Fibroblast of the conjunctiva (primary cell): ENCODE data around the gene KRTAP2-3.

Source experiments
- DNase-seq: peaks from one replicate; pipeline ENCODE4 v3.0.0-alpha.2; 2010; ENCODE audit warnings: low read depth

The KRTAP2-3 gene

DNA sequence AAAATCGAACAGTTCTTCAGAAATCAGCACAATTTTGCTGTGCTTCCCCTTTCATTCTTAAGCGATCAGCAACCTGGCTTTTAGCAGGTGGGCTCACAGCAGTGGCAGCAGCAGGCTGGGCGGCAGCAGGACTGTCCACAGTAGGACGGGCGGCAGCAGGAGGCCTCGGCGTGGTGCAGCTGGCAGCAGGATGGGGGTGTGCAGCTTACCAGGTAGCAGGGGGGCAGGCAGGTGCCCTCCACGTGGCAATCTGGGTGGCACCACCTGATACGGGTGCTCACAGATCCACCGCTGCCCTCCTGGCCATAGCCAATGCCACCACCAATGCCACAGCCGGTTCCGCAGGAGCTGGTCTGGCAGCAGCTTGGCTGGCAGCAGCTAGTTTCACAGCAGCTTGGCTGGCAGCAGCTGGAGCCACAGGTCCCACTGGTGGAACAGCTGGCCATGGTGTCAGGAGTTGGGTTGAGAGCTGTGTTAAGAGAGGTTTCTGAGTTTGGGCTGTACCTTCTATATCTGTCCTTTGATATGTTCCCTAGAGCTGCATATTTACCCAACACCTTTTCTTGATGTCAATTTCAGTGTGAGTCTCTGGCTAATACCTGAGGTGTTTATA, 30.2 kb downstream of the KRTAP2-3 start, which contains the start of gene KRTAP1-4:
Gene KRTAP1-4 (minus strand): TSS at position 563 of the 613 bp plus-strand sequence. CDS start 117 bp downstream, at position 446.
- no peak for DNase-seq

DNA sequence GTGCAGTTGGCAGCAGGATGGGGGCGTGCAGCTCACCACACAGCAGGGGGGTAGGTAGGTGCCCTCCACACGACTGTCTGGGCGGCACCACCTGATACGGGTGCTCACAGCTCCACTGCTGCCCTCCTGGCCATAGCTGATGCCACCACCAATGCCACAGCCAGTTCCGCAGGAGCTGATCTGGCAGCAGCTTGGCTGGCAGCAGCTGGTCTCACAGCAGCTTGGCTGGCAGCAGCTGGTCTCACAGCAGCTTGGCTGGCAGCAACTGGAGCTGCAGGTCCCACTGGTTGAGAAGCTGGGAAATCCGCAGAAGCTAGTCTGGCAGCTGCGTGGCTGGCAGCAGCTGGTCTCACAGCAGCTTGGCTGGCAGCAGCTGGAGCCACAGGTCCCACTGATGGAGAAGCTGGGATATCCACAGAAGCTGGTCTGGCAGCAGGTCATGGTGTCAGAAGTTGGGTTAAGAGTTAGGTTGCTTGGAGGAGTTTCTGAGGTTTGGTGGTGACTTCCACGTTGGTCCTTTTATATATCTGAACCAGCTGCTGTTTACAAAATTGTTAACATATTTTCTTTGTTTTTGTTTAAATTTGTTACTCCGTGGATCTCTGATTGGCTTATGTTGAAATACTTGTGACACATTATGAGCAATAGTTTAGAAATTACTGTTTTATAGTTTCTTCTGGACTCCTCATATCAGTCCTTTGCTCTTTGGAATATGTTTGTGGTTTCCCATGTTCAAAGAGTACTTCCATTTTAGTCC, 33.0 kb downstream of the KRTAP2-3 start, which contains the start of gene KRTAP1-5:
Gene KRTAP1-5 (minus strand): TSS at position 494 of the 757 bp plus-strand sequence. CDS start 53 bp downstream, at position 441.
- peak; percentile 32 for DNase-seq

DNA sequence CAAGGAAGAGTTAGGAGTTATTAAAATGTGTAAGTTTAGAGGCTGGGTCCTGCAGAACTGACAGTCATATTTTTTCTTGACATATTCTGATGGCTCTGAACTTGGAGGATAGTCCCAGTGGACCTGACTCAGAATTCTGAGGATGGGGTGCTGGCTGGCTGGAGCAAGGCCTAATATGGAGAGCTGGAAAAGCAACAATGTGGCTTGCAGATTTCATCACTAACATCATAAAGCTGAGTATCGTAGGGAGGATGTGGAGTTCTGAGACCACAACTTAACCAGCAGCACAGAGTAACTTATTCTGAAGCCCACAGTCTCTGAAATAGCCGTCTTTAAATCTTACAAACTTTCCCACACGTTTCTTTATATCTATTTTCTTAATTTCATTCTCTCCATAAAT, 35.2 kb downstream of the KRTAP2-3 start:
- no peak for DNase-seq

DNA sequence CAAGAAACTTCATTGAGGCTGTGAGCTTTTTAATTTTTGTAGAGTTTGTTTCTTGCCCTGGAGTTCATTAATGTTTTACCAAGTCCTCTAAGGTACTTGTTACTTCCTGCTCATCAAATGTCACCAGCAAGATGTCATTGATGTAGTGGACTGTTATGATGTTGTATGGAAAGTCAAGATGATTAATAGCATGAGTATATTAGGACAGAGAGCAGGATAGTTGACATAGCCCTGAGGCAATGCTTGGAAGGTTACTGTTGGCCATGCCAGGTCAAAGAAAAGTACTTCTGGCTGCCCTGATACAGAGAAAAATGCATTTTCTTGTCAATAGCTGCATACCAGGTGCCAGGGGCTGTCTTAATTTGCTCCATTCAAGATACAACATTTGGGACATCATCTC, 39.6 kb downstream of the KRTAP2-3 start:
- DNase-seq: no peak

DNA sequence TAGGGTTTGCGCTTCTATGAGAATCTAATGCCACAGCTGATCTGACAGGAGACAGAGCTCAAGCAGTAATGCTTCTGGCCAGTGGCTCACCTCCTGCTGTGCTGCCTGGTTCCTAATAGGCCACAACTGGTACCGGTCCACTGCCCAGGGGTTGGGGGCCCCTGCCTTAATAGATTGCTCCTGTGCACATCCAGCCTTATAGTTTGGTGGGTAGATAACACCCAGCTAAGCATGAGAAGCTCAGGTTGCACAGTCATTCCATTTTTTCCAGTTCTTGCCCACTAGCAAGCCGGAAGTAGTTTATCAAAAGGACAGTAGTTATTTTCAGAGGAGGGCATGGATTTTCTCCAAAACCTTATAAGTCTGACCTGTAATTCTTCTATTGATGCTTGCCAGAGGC, 40.5 kb downstream of the KRTAP2-3 start:
- no peak for DNase-seq

DNA sequence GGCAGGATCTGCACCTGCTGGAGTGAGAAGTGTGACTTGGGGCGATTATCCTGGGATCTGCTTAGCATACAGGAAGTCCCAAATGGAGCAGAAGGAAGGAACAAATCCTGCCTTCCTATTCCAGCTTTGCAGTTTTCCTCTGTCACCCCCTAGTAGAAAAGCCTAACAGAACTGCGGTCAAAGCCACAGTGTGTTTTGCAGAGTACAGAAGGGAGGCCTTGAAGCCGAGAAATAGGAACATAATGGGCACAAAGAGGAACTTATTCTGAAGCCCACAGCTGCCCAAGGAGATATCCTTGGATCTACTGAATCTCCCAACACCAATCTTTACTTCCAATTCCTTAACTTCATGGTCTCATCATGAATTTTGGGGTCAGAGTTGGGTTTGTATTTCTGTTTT, 41.4 kb downstream of the KRTAP2-3 start:
- DNase-seq: no peak

DNA sequence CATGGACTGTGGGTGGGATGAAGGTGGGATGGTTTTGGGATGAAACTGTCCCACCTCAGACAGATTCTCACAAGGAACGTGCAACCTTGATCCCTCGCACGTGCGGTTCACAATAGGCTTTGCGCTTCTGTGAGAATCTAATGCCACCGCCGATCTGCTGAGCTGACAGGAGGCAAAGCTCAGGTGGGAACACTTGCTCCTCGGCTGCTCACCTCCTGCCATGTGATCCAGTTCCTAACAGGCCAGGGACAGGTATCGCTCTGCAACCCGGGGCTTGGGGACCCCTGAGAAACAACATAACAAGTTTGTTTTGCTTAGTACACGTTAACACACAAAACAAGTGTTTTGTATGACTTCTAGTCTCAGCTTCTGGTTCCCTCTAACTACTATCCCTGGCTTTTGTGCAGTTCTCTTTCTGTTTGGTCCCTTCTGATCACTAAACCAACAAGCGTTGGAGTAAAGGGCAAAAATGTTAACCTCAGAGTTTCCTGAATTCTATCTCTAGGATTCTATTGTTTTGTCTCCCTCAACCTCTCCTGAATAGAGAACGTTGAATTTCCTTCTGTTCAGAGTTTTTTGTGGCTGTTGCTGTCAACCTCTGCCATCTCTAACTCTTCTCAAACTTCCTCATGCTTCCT, 43.2 kb downstream of the KRTAP2-3 start:
- DNase-seq: no peak

DNA sequence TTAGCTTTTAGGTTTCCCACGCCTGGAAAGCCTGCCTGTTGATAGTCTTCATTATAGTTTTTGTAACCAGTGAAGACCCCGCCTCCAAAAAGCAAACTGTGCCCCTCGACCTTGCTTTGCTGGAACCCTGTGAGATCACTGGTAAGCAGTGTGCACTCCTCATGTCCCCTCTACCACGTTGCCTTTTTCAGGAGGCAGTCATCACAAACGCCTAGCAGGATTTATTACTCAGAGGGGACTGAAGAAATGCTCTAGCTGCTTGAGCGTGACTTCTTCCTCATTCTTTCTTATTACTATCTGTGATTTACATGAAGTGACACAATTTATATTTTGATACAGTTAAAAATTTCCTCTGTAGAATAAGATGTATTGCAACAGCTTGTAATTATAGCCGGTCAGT, 44.5 kb downstream of the KRTAP2-3 start:
- DNase-seq: no peak

DNA sequence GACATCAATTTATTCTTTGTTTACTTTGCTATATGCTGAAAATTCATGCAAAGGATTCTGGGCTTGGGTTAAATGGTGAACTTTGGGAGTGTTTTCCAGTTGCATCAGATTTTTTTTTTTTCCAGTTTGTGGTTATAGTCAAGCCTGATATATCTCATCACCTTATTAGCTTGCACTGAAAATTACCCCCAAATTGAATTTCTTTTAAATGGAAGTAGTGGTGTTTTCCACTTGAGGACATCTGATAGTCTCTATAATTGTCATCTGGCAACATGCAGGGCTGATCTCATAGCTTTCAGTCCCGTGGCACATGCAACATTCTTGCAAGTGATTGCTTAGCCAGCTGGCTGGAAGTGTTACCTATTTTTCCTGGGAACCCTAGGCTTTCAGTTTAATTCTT, 46.3 kb downstream of the KRTAP2-3 start:
- peak; percentile 50 for DNase-seq

DNA sequence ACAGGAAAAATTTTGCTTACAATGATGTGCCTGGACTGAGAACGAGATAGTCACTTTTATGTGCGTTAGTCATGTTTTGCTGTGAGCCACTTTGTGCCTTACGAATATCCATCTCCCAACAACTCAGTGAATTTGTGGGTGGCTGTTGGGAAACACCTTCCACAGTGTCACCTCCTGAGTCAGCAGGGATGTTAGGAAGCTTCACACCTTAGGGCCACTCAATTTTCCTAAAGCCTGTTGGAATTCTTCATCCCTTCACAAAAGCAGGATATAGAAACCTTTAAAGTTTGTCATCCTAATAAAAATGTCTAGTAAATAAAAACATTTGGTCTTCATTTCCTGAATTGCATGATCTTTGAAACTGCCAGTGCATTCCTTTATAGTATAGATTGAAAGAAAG, 46.7 kb downstream of the KRTAP2-3 start:
- no peak for DNase-seq

DNA sequence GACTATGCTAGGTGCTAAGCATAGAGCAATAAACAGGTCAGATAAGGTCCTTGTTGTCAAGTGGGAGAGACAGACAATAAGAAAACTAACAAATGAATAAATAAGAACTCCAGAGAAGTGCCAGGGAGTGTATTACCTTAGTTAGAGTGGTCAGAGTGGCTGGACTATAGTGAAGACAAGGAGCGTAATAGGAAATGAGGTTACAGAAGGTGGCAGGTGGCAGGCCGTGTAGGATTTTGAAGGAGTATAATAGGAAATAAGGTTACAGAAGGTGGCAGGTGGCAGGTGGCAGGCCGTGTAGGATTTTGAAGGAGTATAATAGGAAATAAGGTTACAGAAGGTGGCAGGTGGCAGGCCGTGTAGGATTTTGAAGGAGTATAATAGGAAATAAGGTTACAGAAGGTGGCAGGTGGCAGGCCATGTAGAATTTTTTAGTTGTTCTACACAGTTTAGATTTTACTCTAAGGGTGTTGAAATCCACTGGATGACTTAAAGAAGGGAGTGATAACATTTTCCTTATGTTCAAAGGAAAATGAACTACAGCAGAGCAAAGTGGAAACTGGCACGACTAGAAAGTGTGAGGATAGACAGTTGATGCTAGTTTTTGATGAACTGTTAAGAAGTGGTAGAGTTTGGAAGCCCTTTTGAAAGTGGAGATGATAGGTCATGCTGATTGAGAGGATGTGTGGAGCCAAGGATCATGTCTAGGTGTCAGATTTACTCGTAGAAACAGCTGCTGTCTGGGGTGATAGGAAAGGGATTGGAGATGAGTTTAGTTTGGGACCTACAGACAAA, 47.4 kb downstream of the KRTAP2-3 start:
- no peak for DNase-seq

DNA sequence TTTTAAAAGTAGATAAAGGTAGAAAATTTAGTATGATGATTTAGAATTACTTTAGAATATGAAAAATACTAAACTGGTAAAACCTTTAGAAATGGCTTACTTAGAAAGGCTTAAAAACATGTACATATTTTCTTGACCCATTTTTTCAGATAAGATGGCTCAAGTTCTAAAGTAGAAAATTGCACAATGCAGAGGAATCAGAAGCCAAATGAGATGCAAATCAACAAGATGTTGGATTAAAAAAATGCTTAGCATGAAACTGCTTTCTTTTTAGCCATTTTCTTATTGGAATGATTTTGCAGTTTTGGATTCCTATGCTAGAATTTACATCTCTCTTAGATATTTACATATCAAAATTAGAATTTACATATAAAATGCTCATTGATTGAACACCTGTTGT, 49.5 kb downstream of the KRTAP2-3 start:
- DNase-seq: no peak

DNA sequence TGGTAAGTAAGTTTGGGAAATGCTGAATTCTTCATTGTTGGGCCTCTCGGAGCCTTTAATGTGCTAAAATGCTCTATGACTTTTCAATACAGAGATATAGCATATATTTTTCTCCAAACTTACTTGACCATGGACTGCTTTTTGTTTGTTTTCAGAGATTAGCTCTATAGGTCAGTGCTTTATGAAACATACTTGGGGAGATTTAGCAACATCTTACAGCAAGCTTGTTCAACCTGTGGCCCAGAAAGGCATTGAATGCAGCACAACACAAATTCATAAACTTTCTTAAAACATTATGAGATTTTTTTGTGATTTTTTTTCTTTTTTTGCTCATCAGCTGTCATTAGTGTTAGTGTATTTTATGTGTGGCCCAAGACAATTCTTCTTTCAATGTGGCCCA, 50.0 kb downstream of the KRTAP2-3 start:
- DNase-seq: no peak

DNA sequence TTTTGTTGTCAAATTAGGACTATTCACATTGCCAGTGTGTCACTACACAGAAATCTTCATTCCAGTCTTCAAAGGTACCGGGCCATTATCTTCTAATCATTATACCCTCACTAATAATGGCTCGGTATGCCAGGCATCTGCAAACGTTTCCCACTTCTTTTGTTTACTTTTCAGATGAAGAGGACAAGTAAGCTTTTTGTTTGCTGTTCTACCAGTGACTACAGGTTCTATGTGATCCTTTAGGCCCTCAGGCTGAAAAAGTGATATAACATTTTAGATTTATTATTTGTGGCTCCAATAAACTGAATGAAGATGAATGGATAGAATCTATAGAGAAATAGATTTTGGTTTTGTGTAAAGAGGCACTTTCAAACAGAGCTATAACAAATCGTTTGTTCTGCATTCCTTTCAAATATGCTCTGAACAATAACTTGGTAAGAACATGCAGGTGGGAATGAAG, 50.6 kb downstream of the KRTAP2-3 start:
- DNase-seq: no peak
